Kidney (tissue), 14 donors: ENCODE results near the gene NKTR. TPM values are rescaled to one million over a fixed set of nuclear protein-coding genes. Genes with fewer than 3 reads are reported as not detected.

Experiments used
- DNase-seq, 5 donors: peaks; one replicate each; pipeline ENCODE4 v3.0.0-alpha.2; 2013 to 2020
- FAIRE-seq: peaks from 2 replicates; lab custom pipeline; 2012; peaks lifted over from hg19 to GRCh38; lab: Jason Lieb, UNC
- H3K27ac ChIP-seq, 2 donors: one replicate each; pipeline ENCODE4 v1.7.0; 2013; ENCODE audit warnings: low read depth in 2 of 2, low read length in 2 of 2, inconsistent platforms in 1 of 2
- H3K27me3 ChIP-seq: one replicate; pipeline ENCODE4 v1.7.1; 2013; ENCODE audit warnings: low read length, inconsistent platforms; ENCODE audit not compliant: control insufficient read depth, insufficient read depth
- H3K36me3 ChIP-seq, 3 donors: one replicate each; pipeline versions ENCODE4 v1.7.0 to v1.7.1; 2013; ENCODE audit warnings: low read length in 3 of 3, control low read depth in 1 of 3, inconsistent platforms in 1 of 3; ENCODE audit not compliant: insufficient read depth in 3 of 3, control insufficient read depth in 2 of 3
- H3K4me1 ChIP-seq, 3 donors: one replicate each; pipeline versions ENCODE4 v1.7.0 to v1.7.1; 2013; ENCODE audit warnings: low read length in 3 of 3, inconsistent platforms in 1 of 3, low read depth in 1 of 3; ENCODE audit not compliant: control insufficient read depth in 2 of 3, insufficient read depth in 2 of 3
- H3K4me3 ChIP-seq, 3 donors: one replicate each; pipeline versions ENCODE4 v1.7.0 to v1.8.1; 2013; ENCODE audit warnings: low read length in 3 of 3, control low read depth in 1 of 3, inconsistent platforms in 1 of 3
- H3K9ac ChIP-seq, 3 donors: one replicate each; pipeline versions ENCODE4 v1.7.0 to v1.7.1; 2013; ENCODE audit warnings: low read length in 3 of 3, control low read depth in 1 of 3, inconsistent platforms in 1 of 3
- H3K9me3 ChIP-seq, 3 donors: one replicate each; pipeline versions ENCODE4 v1.7.0 to v1.7.1; 2013; ENCODE audit warnings: low read length in 3 of 3, control low read depth in 1 of 3, inconsistent platforms in 1 of 3; ENCODE audit not compliant: control insufficient read depth in 2 of 3, insufficient read depth in 1 of 3
- CTCF ChIP-seq: IDR thresholded peaks from 3 replicates; pipeline ENCODE4 v1.5.1; 2012; ENCODE audit warnings: mild to moderate bottlenecking, moderate library complexity, borderline replicate concordance; ENCODE audit not compliant: insufficient read depth; ENCODE audit errors: extremely low read depth
- intact Hi-C: fragments of 100-400 bp; cut with DNase I; formaldehyde crosslinking; loops from one replicate; pipeline ENCODE4 v1.11.1; 2022
- polyA plus RNA-seq: library from polyadenylated mRNA; stranded (reverse); fragments of 350-450 nt; fragmentation: Illumina TruSeq; extraction: RNeasy Lipid Tissue Mini Kit (QIAGEN cat#74804); gene quantifications from one replicate; pipeline ENCODE4 v1.2.3, GENCODE V29; 2014; ENCODE audit warnings: low read depth, low replicate concordance; ENCODE audit not compliant: insufficient read depth
- total RNA-seq: library from RNA; stranded (reverse); fragmentation: NEBNext Ultra II Directional; extraction: Animal tissue kit (Norgen Biotek cat#: 25700); gene quantifications from one replicate; pipeline ENCODE4 v1.2.1, GENCODE V29; 2021
- donor health status: control.
- donor health status: control.
- donor health status: control.
- donor health status: control.
- donor health status: control.
- donor health status: DM: yes; HTN: yes; CAD: no.
- donor health status: Normal renal cell carcinoma (clear cell type).

NKTR gene
- total and polyA plus RNA-seq, 2 donors from 2014 or later, result 9.2 to 81.1 TPM

- no peak for FAIRE-seq
- no peak for TF ChIP-seq CTCF
- Histone ChIP-seq H3K9ac (no peak overlapping the region), H3K9me3 (no peaks in the 10 kb centered on the region), H3K27ac (no peak overlapping the region), H3K4me3 (no peak overlapping the region), H3K4me1 (no peaks in the 10 kb centered on the region), H3K36me3 (peaks cover 29 to 76% (median 55%) of the 10 kb centered on the region in 3 donors), H3K27me3 (no peaks in the 10 kb centered on the region)
- no peak for DNase-seq
- intact Hi-C loops, result no loop called here
These were observed 36.5 kb downstream of the NKTR start for GRCh38 chr3:42637001-42637400.

GRCh38 chr3:42638339-42638842 lies 37.9 kb downstream of the NKTR start:
- no peak for FAIRE-seq
- TF ChIP-seq CTCF, result no peak
- Histone ChIP-seq H3K9me3 (no peaks in the 10 kb centered on the region), H3K9ac (no peak overlapping the region), H3K4me3 (no peak overlapping the region), H3K4me1 (no peaks in the 10 kb centered on the region), H3K27ac (no peak overlapping the region), H3K27me3 (no peaks in the 10 kb centered on the region), H3K36me3 (peaks cover 24 to 77% (median 57%) of the 10 kb centered on the region in 3 donors)
- no peak for DNase-seq
- intact Hi-C loops, result no loop called here

GRCh38 chr3:42639192-42639591 lies 38.7 kb downstream of the NKTR start:
- Histone ChIP-seq H3K9ac (no peak overlapping the region), H3K27ac (no peak overlapping the region), H3K4me1 (no peaks in the 10 kb centered on the region), H3K4me3 (no peak overlapping the region), H3K36me3 (peaks cover 20 to 76% (median 56%) of the 10 kb centered on the region in 3 donors), H3K27me3 (no peaks in the 10 kb centered on the region), H3K9me3 (no peaks in the 10 kb centered on the region)
- intact Hi-C loops, result no loop called here
- no peak for TF ChIP-seq CTCF
- DNase-seq (no peak), FAIRE-seq (no peak)

- Histone ChIP-seq H3K4me1 (no peaks in the 10 kb centered on the region), H3K36me3 (peaks cover 18 to 75% (median 56%) of the 10 kb centered on the region in 3 donors), H3K9me3 (no peaks in the 10 kb centered on the region), H3K4me3 (no peak overlapping the region), H3K9ac (no peak overlapping the region), H3K27ac (no peak overlapping the region), H3K27me3 (no peaks in the 10 kb centered on the region)
- FAIRE-seq (no peak), DNase-seq (no peak)
- intact Hi-C loops, result no loop called here
- no peak for TF ChIP-seq CTCF
These were observed 39.6 kb downstream of the NKTR start for GRCh38 chr3:42640129-42640528.
